Measurements from ENCODE around the gene DNAH1.

DNA sequence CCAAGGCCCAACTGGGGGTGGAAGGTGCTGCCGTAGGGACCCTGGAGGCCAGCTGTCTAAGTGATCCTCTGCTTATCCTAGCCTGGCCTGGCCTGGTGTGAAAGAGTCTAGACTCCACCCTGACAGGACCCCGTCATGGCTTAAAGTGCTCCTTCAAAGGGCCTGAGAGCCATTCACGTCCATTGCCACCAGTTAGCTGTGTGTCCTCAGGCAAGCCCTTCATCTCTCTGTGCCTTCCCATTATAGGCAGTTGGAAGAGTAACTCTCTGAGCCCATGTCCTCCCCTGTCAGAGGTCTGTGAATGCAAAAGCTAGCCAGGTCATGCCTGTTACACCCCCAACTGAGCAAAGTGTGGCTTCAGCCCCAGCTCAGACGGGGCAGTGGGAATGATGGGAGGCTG is 9.1 kb upstream of the DNAH1 start:
- no peak for TF ChIP-seq EZH2 (IDR thresholded peaks at IDR 0.05; ENCODE audit: insufficient read depth, poor library complexity, severe bottlenecking)
- no peak for TF ChIP-seq EZH2phosphoT487 (IDR thresholded peaks at IDR 0.05; ENCODE audit: insufficient read depth, low read depth)
